GM18499 (cell line): ENCODE results near the gene CHPF2.
A peak's percentile ranks its signal among the peaks of the same experiment; 100 is the strongest.

Experiments used
- ATAC-seq: cut with Tn5 transposase; IDR thresholded peaks from one replicate; pipeline ENCODE4 v1.9.1; 2021; ENCODE audit warnings: moderate number of reproducible peaks; ENCODE audit not compliant: insufficient read depth, unreplicated experiment

CHPF2 gene

GRCh38 chr7:151202836-151203235 lies 29.4 kb upstream of the CHPF2 start:
- ATAC-seq: no peak

- ATAC-seq: no peak
These were observed 27.8 kb upstream of the CHPF2 start for GRCh38 chr7:151204383-151205032.

- ATAC-seq: no peak
These were observed 26.6 kb upstream of the CHPF2 start for GRCh38 chr7:151205730-151206129.

GRCh38 chr7:151206914-151207313 lies 25.4 kb upstream of the CHPF2 start:
- no peak for ATAC-seq

GRCh38 chr7:151207315-151207714 lies 25.0 kb upstream of the CHPF2 start:
- no peak for ATAC-seq

GRCh38 chr7:151207804-151208203 lies 24.5 kb upstream of the CHPF2 start:
- no peak for ATAC-seq

- no peak for ATAC-seq
These were observed 23.9 kb upstream of the CHPF2 start for GRCh38 chr7:151208253-151208862.

GRCh38 chr7:151209588-151209987 lies 22.7 kb upstream of the CHPF2 start:
- no peak for ATAC-seq

GRCh38 chr7:151210087-151210854 lies 22.0 kb upstream of the CHPF2 start, which contains the start of gene H2BK1:
H2BK1 (minus strand) TSS chr7:151210488; CDS start chr7:151210318, 170 bp downstream.
- ATAC-seq: no peak

GRCh38 chr7:151211155-151211772 lies 21.0 kb upstream of the CHPF2 start:
- no peak for ATAC-seq

- no peak for ATAC-seq
These were observed 19.7 kb upstream of the CHPF2 start for GRCh38 chr7:151212626-151213025.

GRCh38 chr7:151213826-151214225 lies 18.5 kb upstream of the CHPF2 start:
- ATAC-seq: no peak

- ATAC-seq: no peak
These were observed 16.9 kb upstream of the CHPF2 start for GRCh38 chr7:151215396-151215795.

- no peak for ATAC-seq
These were observed 14.1 kb upstream of the CHPF2 start for GRCh38 chr7:151218170-151218569.

GRCh38 chr7:151223728-151224127 lies 8.6 kb upstream of the CHPF2 start:
- no peak for ATAC-seq

GRCh38 chr7:151225948-151226510 lies 6.3 kb upstream of the CHPF2 start:
- no peak for ATAC-seq

GRCh38 chr7:151226560-151226874 lies 5.8 kb upstream of the CHPF2 start:
- no peak for ATAC-seq

GRCh38 chr7:151226875-151227782 lies 5.2 kb upstream of the CHPF2 start, which contains the start of gene ABCF2:
ABCF2 (minus strand) TSS chr7:151227205; CDS start chr7:151226458, 747 bp downstream.
- ATAC-seq: peak; percentile 87

- ATAC-seq: no peak
These were observed 4.0 kb upstream of the CHPF2 start for GRCh38 chr7:151228024-151228866.
